IMR-90 (cell line): ENCODE data around the gene BCL7A. TPM values are rescaled to one million over a fixed set of nuclear protein-coding genes. Genes with fewer than 3 reads are reported as not detected.

Experiments used
- ATAC-seq: fragments of 200-7000 bp; cut with Tn5 transposase; 2 replicates; pipeline ENCODE4 v1.9.1; 2020; ENCODE audit warnings: low read depth, mild to moderate bottlenecking, moderate library complexity
- BruUV-seq: library from RNA; stranded (reverse); fragments of 400-500 nt; replicated peaks from 2 replicates; lab custom pipeline; 2021; lab: Mats Ljungman, UMichigan
- CTCF ChIA-PET: fragments of 300-600 bp; formaldehyde crosslinking; extraction: SDS; loops from one replicate; lab custom pipeline; 2021; ENCODE audit warnings: antibody characterized with exemption; lab: Yijun Ruan, JAX
- POLR2A ChIA-PET: fragments of 300-600 bp; sonication (Branson Sonifier 250); formaldehyde crosslinking; loops from one replicate; lab custom pipeline; 2022; ENCODE audit warnings: antibody characterized with exemption; ENCODE audit not compliant: unreplicated experiment; lab: Charles Lee
- DNase-seq: peaks from one replicate; pipeline ENCODE4 v3.0.0; 2013
- H2AFZ ChIP-seq: replicated peaks from 2 replicates; pipeline ENCODE3; 2013; ENCODE audit warnings: low read length, mild to moderate bottlenecking; ENCODE audit not compliant: poor library complexity
- H2AK5ac ChIP-seq: 2 replicates; pipeline ENCODE4 v1.6.1; 2013; ENCODE audit warnings: low read depth, low read length, inconsistent platforms
- H2AK9ac ChIP-seq: replicated peaks from 2 replicates; pipeline ENCODE3; 2013; ENCODE audit warnings: mild to moderate bottlenecking, low read depth, low read length, moderate library complexity; ENCODE audit not compliant: poor library complexity
- H2BK120ac ChIP-seq: 2 replicates; pipeline ENCODE4 v1.6.1; 2013; ENCODE audit warnings: low read depth, low read length, inconsistent platforms
- H2BK15ac ChIP-seq: 3 replicates; pipeline ENCODE4 v1.6.1; 2013; ENCODE audit warnings: low read depth, low read length, inconsistent platforms
- H2BK20ac ChIP-seq: 2 replicates; pipeline ENCODE4 v1.6.1; 2013; ENCODE audit warnings: low read depth, mild to moderate bottlenecking, inconsistent platforms, low read length, moderate library complexity
- H2BK5ac ChIP-seq: 2 replicates; pipeline ENCODE4 v1.6.1; 2013; ENCODE audit warnings: mild to moderate bottlenecking, low read depth, low read length, inconsistent platforms; ENCODE audit not compliant: poor library complexity, severe bottlenecking
- H3K14ac ChIP-seq: replicated peaks from 2 replicates; pipeline ENCODE4 v1.6.1; 2013; ENCODE audit warnings: low read depth, low read length, inconsistent platforms
- H3K18ac ChIP-seq: 2 replicates; pipeline ENCODE4 v1.6.1; 2013; ENCODE audit warnings: low read depth, low read length, control low read depth
- H3K23ac ChIP-seq: 2 replicates; pipeline ENCODE4 v1.6.1; 2013; ENCODE audit warnings: low read depth, low read length, inconsistent platforms
- H3K27ac ChIP-seq: 2 replicates; pipeline ENCODE4 v1.5.1; 2013; ENCODE audit warnings: mild to moderate bottlenecking, control low read depth, low read length; ENCODE audit not compliant: insufficient read depth
- H3K27me3 ChIP-seq: 2 replicates; pipeline ENCODE4 v1.6.1; 2013; ENCODE audit warnings: low read length; ENCODE audit not compliant: control insufficient read depth, insufficient read depth
- H3K36me3 ChIP-seq: 2 replicates; pipeline ENCODE4 v1.6.1; 2013; ENCODE audit warnings: low read length, mixed read lengths; ENCODE audit not compliant: control insufficient read depth, insufficient read depth
- H3K4ac ChIP-seq: 2 replicates; pipeline ENCODE4 v1.6.1; 2013; ENCODE audit warnings: low read depth, low read length, inconsistent platforms
- H3K4me1 ChIP-seq: 2 replicates; pipeline ENCODE4 v1.6.1; 2013; ENCODE audit warnings: low read length, mixed read lengths; ENCODE audit not compliant: control insufficient read depth, insufficient read depth
- H3K4me2 ChIP-seq: 2 replicates; pipeline ENCODE4 v1.6.1; 2013; ENCODE audit warnings: low read depth, mild to moderate bottlenecking, control low read depth, low read length, moderate library complexity
- H3K4me3 ChIP-seq: 2 replicates; pipeline ENCODE4 v1.5.1; 2013; ENCODE audit warnings: low read depth, mild to moderate bottlenecking, control low read depth, low read length, moderate library complexity; ENCODE audit not compliant: insufficient read depth
- H3K56ac ChIP-seq: 2 replicates; pipeline ENCODE4 v1.6.1; 2013; ENCODE audit warnings: low read length, inconsistent platforms; ENCODE audit not compliant: insufficient read depth; ENCODE audit errors: extremely low read depth
- H3K79me1 ChIP-seq, 2 experiments: 2 replicates each; pipeline ENCODE4 v1.6.1; 2013; ENCODE audit warnings: low read length in 2 of 2, inconsistent platforms in 1 of 2, low read depth in 1 of 2
- H3K9ac ChIP-seq: 2 replicates; pipeline ENCODE4 v1.6.1; 2013; ENCODE audit warnings: low read depth, low read length, control low read depth
- H3K9me1 ChIP-seq: 2 replicates; pipeline ENCODE4 v1.6.1; 2013; ENCODE audit warnings: low read length, inconsistent platforms; ENCODE audit not compliant: insufficient read depth
- H3K9me3 ChIP-seq: 2 replicates; pipeline ENCODE4 v1.6.1; 2013; ENCODE audit warnings: low read length; ENCODE audit not compliant: control insufficient read depth, insufficient read depth
- H4K20me1 ChIP-seq: 2 replicates; pipeline ENCODE4 v1.6.1; 2013; ENCODE audit warnings: low read length, inconsistent platforms; ENCODE audit not compliant: insufficient read depth
- H4K5ac ChIP-seq: 2 replicates; pipeline ENCODE4 v1.6.1; 2013; ENCODE audit warnings: mild to moderate bottlenecking, low read depth, low read length, control low read depth
- H4K8ac ChIP-seq, 2 experiments: 2 replicates each; pipeline ENCODE4 v1.6.1; 2013; ENCODE audit warnings: low read depth in 2 of 2, low read length in 2 of 2, control low read depth in 1 of 2, inconsistent platforms in 1 of 2
- H4K91ac ChIP-seq: 2 replicates; pipeline ENCODE4 v1.6.1; 2013; ENCODE audit warnings: low read depth, low read length, inconsistent platforms; ENCODE audit not compliant: insufficient read depth
- BHLHE40 ChIP-seq: fragments of 150-350 bp; IDR thresholded peaks from 2 replicates; pipeline ENCODE4 v1.6.1; 2016; ENCODE audit warnings: mild to moderate bottlenecking, low read depth, low read length
- CEBPB ChIP-seq: IDR thresholded peaks from 2 replicates; pipeline ENCODE4 v1.6.1; 2012; ENCODE audit warnings: low read depth, low read length, improper control_type of control experiment
- FOS ChIP-seq: fragments of 150-350 bp; IDR thresholded peaks from 2 replicates; pipeline ENCODE4 v1.6.1; 2016; ENCODE audit warnings: low read depth, low read length
- MAFK ChIP-seq: IDR thresholded peaks from 2 replicates; pipeline ENCODE4 v1.6.1; 2012; ENCODE audit warnings: low read depth, low read length, improper control_type of control experiment
- MAZ ChIP-seq: IDR thresholded peaks from 2 replicates; pipeline ENCODE4 v1.6.1; 2012; ENCODE audit warnings: low read depth, mild to moderate bottlenecking, low read length, improper control_type of control experiment, moderate library complexity, borderline replicate concordance
- MXI1 ChIP-seq: IDR thresholded peaks from 2 replicates; pipeline ENCODE4 v1.6.1; 2012; ENCODE audit warnings: low read depth, mild to moderate bottlenecking, low read length, moderate library complexity, borderline replicate concordance
- NFE2L2 ChIP-seq: fragments of 150-350 bp; IDR thresholded peaks from 2 replicates; pipeline ENCODE4 v1.6.1; 2016; ENCODE audit warnings: low read depth, mild to moderate bottlenecking, low read length
- POLR2A ChIP-seq: IDR thresholded peaks from 2 replicates; pipeline ENCODE4 v1.6.1; 2012; ENCODE audit warnings: mild to moderate bottlenecking, low read depth, low read length
- RAD21 ChIP-seq: IDR thresholded peaks from 2 replicates; pipeline ENCODE4 v1.6.1; 2012; ENCODE audit warnings: low read length, improper control_type of control experiment
- RCOR1 ChIP-seq: IDR thresholded peaks from 2 replicates; pipeline ENCODE4 v1.6.1; 2012; ENCODE audit warnings: mild to moderate bottlenecking, low read length, improper control_type of control experiment; ENCODE audit not compliant: insufficient replicate concordance
- RFX5 ChIP-seq: IDR thresholded peaks from 2 replicates; pipeline ENCODE4 v1.8.0; 2012; ENCODE audit warnings: low read depth, mild to moderate bottlenecking, low read length, moderate library complexity
- SMC3 ChIP-seq: fragments of 150-350 bp; IDR thresholded peaks from 2 replicates; pipeline ENCODE4 v1.6.1; 2016; ENCODE audit warnings: low read depth, mild to moderate bottlenecking, antibody characterized with exemption, low read length, moderate library complexity
- WGBS, 2 experiments: methylation state at CpG; one replicate each; pipeline versions ENCODE4 v1.1.5 to v1.1.7; 2013; ENCODE audit warnings: missing lambda C conversion rate in 2 of 2; ENCODE audit not compliant: insufficient read length in 1 of 2; ENCODE audit errors: extremely low coverage in 2 of 2; 5-methylcytosine and 5-hydroxymethylcytosine counted together
- dilution Hi-C: fragments of 300-500 bp; cut with HindIII; formaldehyde crosslinking; loops from one replicate; pipeline ENCODE4 v1.14.3; 2018; ENCODE audit warnings: low sequenced_read_pairs; ENCODE audit not compliant: unreplicated experiment
- in situ Hi-C: fragments of 300-500 bp; cut with MboI; formaldehyde crosslinking; loops from 3 replicates; pipeline ENCODE4 v1.14.3; 2019; ENCODE audit warnings: low sequenced_read_pairs, inconsistent platforms, mixed read lengths
- intact Hi-C: fragments of 100-400 bp; cut with micrococcal nuclease; formaldehyde crosslinking; loops from 2 replicates; pipeline ENCODE4 v1.10.0; 2022
- polyA plus RNA-seq, 3 experiments: library from polyadenylated mRNA; depleted of rRNA; stranded (reverse); fragments of >200 nt; gene quantifications; 2 replicates each; pipeline ENCODE4 v1.2.3, GENCODE V29; 2012; ENCODE audit warnings: low replicate concordance in 1 of 3
- total RNA-seq: library from RNA; depleted of rRNA; stranded (reverse); fragments of >200 nt; gene quantifications from 2 replicates; pipeline ENCODE4 v1.2.3, GENCODE V29; 2012
- TF ChIP-seq, protein P1 (sequence below): fragments of 150-350 bp; IDR thresholded peaks from 2 replicates; pipeline ENCODE4 v1.6.1; 2017; ENCODE audit warnings: mild to moderate bottlenecking, antibody characterized with exemption, low read length, low read depth
- TF ChIP-seq, protein P2 (sequence below): fragments of 150-350 bp; IDR thresholded peaks from 2 replicates; pipeline ENCODE4 v1.6.1; 2016; ENCODE audit warnings: low read depth, mild to moderate bottlenecking, low read length, moderate library complexity, borderline replicate concordance
- TF ChIP-seq, protein P3 (sequence below): conservative IDR thresholded peaks from 2 replicates; pipeline ENCODE4 v1.5.1; 2012; ENCODE audit warnings: mild to moderate bottlenecking, low read depth, low read length, improper control_type of control experiment

BCL7A gene
- total and polyA plus RNA-seq, 2 of the 4 experiments (the other 2 are of a cell fraction): 5.6 to 7.9 TPM

DNA sequence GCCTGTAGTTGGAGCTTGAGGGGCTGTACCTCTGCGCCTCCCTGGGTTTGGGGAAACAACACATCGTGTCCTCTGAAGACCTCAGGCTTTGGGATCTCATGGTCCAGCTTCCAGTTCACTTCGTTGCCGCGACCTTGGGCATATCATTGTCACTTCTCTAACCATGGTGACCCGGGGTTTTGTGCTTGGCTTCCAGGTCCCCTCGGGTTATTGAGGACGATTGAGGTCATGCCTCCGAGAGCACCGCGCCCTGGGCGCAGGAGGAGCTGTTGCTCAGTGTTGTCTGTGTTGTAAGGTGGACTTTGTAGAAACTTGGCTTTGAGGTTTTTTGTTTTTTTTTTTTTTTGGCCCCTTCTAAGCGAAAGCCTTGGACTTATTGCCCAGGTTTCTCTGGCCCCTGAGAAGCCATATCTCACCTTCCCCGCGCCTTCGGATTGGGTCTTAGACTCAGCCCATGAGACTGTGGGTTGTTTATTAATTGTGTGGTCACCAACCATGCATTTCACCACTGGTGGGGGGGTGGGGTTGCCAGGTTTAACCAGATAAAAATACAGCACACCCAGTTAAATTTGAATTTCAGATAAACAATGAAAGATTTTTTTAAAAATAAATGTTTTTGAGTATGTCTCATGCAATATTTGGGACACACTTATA is 2.6 kb downstream of the BCL7A start:
- peak overlapping the region; percentile 84 for H2AFZ ChIP-seq
- peak overlapping the region; percentile 10; the same call in 1 of the 2 replicates for H3K27ac ChIP-seq
- whole genome bisulfite sequencing, 2 experiments: 44% methylated on average over 3 of the region's 16 CpGs; no CpG with 5 or more reads in 1 of the 2 experiments
- TF ChIP-seq POLR2A (no peak), SMC3 (no peak), RAD21 (no peak), RFX5 (no peak), FOS (no peak), BHLHE40 (no peak), CEBPB (no peak), MAZ (no peak), NFE2L2 (no peak), RCOR1 (no peak), MAFK (no peak), MXI1 (no peak)
- TF ChIP-seq, protein P1, sequence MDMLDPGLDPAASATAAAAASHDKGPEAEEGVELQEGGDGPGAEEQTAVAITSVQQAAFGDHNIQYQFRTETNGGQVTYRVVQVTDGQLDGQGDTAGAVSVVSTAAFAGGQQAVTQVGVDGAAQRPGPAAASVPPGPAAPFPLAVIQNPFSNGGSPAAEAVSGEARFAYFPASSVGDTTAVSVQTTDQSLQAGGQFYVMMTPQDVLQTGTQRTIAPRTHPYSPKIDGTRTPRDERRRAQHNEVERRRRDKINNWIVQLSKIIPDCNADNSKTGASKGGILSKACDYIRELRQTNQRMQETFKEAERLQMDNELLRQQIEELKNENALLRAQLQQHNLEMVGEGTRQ: no peak
- TF ChIP-seq, protein P2, sequence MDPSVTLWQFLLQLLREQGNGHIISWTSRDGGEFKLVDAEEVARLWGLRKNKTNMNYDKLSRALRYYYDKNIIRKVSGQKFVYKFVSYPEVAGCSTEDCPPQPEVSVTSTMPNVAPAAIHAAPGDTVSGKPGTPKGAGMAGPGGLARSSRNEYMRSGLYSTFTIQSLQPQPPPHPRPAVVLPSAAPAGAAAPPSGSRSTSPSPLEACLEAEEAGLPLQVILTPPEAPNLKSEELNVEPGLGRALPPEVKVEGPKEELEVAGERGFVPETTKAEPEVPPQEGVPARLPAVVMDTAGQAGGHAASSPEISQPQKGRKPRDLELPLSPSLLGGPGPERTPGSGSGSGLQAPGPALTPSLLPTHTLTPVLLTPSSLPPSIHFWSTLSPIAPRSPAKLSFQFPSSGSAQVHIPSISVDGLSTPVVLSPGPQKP: no peak
- TF ChIP-seq, protein P3, sequence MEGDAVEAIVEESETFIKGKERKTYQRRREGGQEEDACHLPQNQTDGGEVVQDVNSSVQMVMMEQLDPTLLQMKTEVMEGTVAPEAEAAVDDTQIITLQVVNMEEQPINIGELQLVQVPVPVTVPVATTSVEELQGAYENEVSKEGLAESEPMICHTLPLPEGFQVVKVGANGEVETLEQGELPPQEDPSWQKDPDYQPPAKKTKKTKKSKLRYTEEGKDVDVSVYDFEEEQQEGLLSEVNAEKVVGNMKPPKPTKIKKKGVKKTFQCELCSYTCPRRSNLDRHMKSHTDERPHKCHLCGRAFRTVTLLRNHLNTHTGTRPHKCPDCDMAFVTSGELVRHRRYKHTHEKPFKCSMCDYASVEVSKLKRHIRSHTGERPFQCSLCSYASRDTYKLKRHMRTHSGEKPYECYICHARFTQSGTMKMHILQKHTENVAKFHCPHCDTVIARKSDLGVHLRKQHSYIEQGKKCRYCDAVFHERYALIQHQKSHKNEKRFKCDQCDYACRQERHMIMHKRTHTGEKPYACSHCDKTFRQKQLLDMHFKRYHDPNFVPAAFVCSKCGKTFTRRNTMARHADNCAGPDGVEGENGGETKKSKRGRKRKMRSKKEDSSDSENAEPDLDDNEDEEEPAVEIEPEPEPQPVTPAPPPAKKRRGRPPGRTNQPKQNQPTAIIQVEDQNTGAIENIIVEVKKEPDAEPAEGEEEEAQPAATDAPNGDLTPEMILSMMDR: no peak

More for the DNA sequence above, 2.6 kb downstream of the BCL7A start:
- dilution Hi-C loops: no loop called here
- peak; percentile 25 for DNase-seq
- H3K36me3 ChIP-seq: no peaks in the 10 kb centered on the region
- H3K4me1 ChIP-seq: peaks cover 13% of the 10 kb centered on the region
- H3K18ac ChIP-seq: no peak overlapping the region
- peaks cover 15% of the 10 kb centered on the region for H4K20me1 ChIP-seq
- no peak overlapping the region for H2BK20ac ChIP-seq
- H3K23ac ChIP-seq: peak overlapping the region; percentile 11; the same call in 1 of the 2 replicates
- H3K9me1 ChIP-seq: peaks cover 3% of the 10 kb centered on the region
- intact Hi-C loops: loop anchor here (1.0 to 5.0 kb wide), 2 partner anchors 100 to 227 kb away; no protein-coding TSS in a partner anchor
- H4K5ac ChIP-seq: no peak overlapping the region
- H2BK120ac ChIP-seq: peak overlapping the region; percentile 8; the same call in 1 of the 2 replicates
- peak overlapping the region; percentile 27; the same call in 1 of the 2 replicates for H3K4me2 ChIP-seq
- H2AK9ac ChIP-seq: peak overlapping the region; percentile 7
- ATAC-seq: no peak
- in situ Hi-C loops: no loop called here
- peak overlapping the region; percentile 22; the same call in 1 of the 2 replicates for H3K4ac ChIP-seq
- no peak overlapping the region for H2BK15ac ChIP-seq
- no peak overlapping the region for H3K9ac ChIP-seq
- no peak overlapping the region for H2BK5ac ChIP-seq
- peaks cover 20 to 60% of the 10 kb centered on the region in 2 experiments for H3K79me1 ChIP-seq
- no peak overlapping the region for H3K56ac ChIP-seq
- no TSS peak for BruUV-seq
- H3K27me3 ChIP-seq: no peaks in the 10 kb centered on the region
- peak overlapping the region; percentile 66; the same call in 1 of the 2 replicates for H2AK5ac ChIP-seq
- H3K9me3 ChIP-seq: no peaks in the 10 kb centered on the region
- POLR2A ChIA-PET: no interaction called here
- no peak overlapping the region for H4K8ac ChIP-seq
- CTCF ChIA-PET: no interaction called here
- H4K91ac ChIP-seq: no peak overlapping the region; the same call in 1 of the 2 replicates
- H3K14ac ChIP-seq: no peak overlapping the region; the same call in 1 of the 2 replicates
- H3K4me3 ChIP-seq: no peak overlapping the region
